HCT116 (cell line): ENCODE data around the gene LAD1.

Experiments
- CEBPB ChIP-seq: IDR thresholded peaks from 2 replicates; pipeline ENCODE4 v1.6.1; 2012; ENCODE audit warnings: low read depth
- CTCF ChIP-seq, 3 experiments: fragments of 200-600 bp in 1 of 3; sonication (generic) in 1 of 3; IDR thresholded peaks in 2 of 3; conservative IDR thresholded peaks in 1 of 3; 2 replicates each; pipeline ENCODE4 v1.5.1; 2012 to 2017; ENCODE audit warnings: low read depth in 2 of 3, low read length in 2 of 3, antibody characterized with exemption in 1 of 3, borderline replicate concordance in 1 of 3, control low read depth in 1 of 3, mild to moderate bottlenecking in 1 of 3, mixed read lengths in 1 of 3, mixed run types in 1 of 3, moderate library complexity in 1 of 3; ENCODE audit not compliant: insufficient read depth in 1 of 3
- ELF1 ChIP-seq: IDR thresholded peaks from 2 replicates; pipeline ENCODE4 v1.6.1; 2012; ENCODE audit warnings: low read depth, borderline replicate concordance
- POLR2A ChIP-seq: IDR thresholded peaks from 2 replicates; pipeline ENCODE4 v1.7.0; 2011; ENCODE audit warnings: borderline replicate concordance; ENCODE audit not compliant: insufficient read depth, insufficient read length; ENCODE audit errors: extremely low read depth
- POLR2AphosphoS5 ChIP-seq: IDR thresholded peaks from 2 replicates; pipeline ENCODE4 v1.6.1; 2011; ENCODE audit warnings: mild to moderate bottlenecking, low read depth, low read length, moderate library complexity
- SRF ChIP-seq: IDR thresholded peaks from 2 replicates; pipeline ENCODE4 v1.6.1; 2012; ENCODE audit warnings: low read depth
- ZBTB33 ChIP-seq: IDR thresholded peaks from 2 replicates; pipeline ENCODE4 v1.6.1; 2011; ENCODE audit warnings: mild to moderate bottlenecking, low read length, moderate library complexity; ENCODE audit not compliant: insufficient replicate concordance; ENCODE audit errors: extremely low read depth

GRCh38 chr1:201420608-201421002, 21.5 kb upstream of the LAD1 start:
- TF ChIP-seq CTCF (IDR thresholded peaks at IDR 0.05 in 2 of 3, conservative IDR thresholded peaks at IDR 0.05 in 1 of 3; ENCODE audit: borderline replicate concordance in 1 of 3, insufficient read depth in 1 of 3, low read depth in 2 of 3, low read length in 2 of 3) (no peak), POLR2A (no peak), POLR2AphosphoS5 (no peak), ZBTB33 (no peak), CEBPB (no peak), SRF (no peak), ELF1 (no peak)
